ENCODE measurements around the gene NOL6. TPM values are rescaled to one million over a fixed set of nuclear protein-coding genes. Genes with fewer than 3 reads are reported as not detected.

Gene NOL6
- total RNA-seq, 1 experiment from 2014 or later, result 36.4 TPM

- no peak overlapping the region for H2AFZ ChIP-seq (ENCODE audit: low read depth, low read length, poor library complexity, severe bottlenecking)
- no TSS peak for BruUV-seq (replicated peaks)
- ATAC-seq, result no peak
Observed at GRCh38 chr9:33464045-33464636, 9.6 kb downstream of the NOL6 start.

More at GRCh38 chr9:33464045-33464636, 9.6 kb downstream of the NOL6 start:
- TF ChIP-seq CTCF (IDR thresholded peaks at IDR 0.05 in 2 of 3, conservative IDR thresholded peaks at IDR 0.05 in 1 of 3; ENCODE audit: borderline replicate concordance in 1 of 3, insufficient read depth in 1 of 3, low read depth in 2 of 3, low read length in 2 of 3), result no peak
- TF ChIP-seq SRF (IDR thresholded peaks at IDR 0.05; ENCODE audit: low read depth), result no peak
- no peak for TF ChIP-seq ZNF274 (IDR thresholded peaks at IDR 0.05; ENCODE audit: low read depth, low read length)
- TF ChIP-seq FOSL1 (IDR thresholded peaks at IDR 0.05; ENCODE audit: low read depth), result no peak
- no peak for TF ChIP-seq ELF1 (IDR thresholded peaks at IDR 0.05; ENCODE audit: borderline replicate concordance, low read depth)
- no peak for TF ChIP-seq MAX (IDR thresholded peaks at IDR 0.05)
- DNase-seq (ENCODE audit: low read depth, low spot score), result no peak
- H3K9me2 ChIP-seq (ENCODE audit: insufficient read depth), result no peaks in the 10 kb centered on the region
- H3K9ac ChIP-seq (ENCODE audit: low read length), result no peak overlapping the region
- intact Hi-C loops (cut with micrococcal nuclease), result no loop called here
- no peaks in the 10 kb centered on the region for H4K20me1 ChIP-seq (ENCODE audit: insufficient read depth)
- peaks cover 36 to 75% of the 10 kb centered on the region in 2 experiments for H3K36me3 ChIP-seq (ENCODE audit: control insufficient read depth in 1 of 2, insufficient read depth in 2 of 2, low read length in 2 of 2)
- ChIA-PET RAD21 (ENCODE audit: low non-redundant PET in 1 of 2, low total read pairs in 2 of 2, uncharacterized antibody in 2 of 2, unreplicated experiment in 2 of 2) (no interaction called here), POLR2A (interaction anchor here (1.7 kb wide), 1 partner anchor 10 kb away, joined by 9 read pairs; the partner anchor contains the start of gene NOL6), CTCF (interaction anchor here (1.2 to 4.7 kb wide), 4 partner anchors 9 to 60 kb away, joined by 4 to 53 read pairs (median 10); partner anchors contain the start of gene NOL6)
- H3K4me2 ChIP-seq (ENCODE audit: low read length), result no peak overlapping the region
- H3K27me3 ChIP-seq (ENCODE audit: insufficient read depth, low read length), result no peaks in the 10 kb centered on the region
- no peak overlapping the region for H3K27ac ChIP-seq (ENCODE audit: low read depth, low read length)
- H3K4me3 ChIP-seq (replicated peaks in 1 of 2; ENCODE audit: low read depth in 1 of 2, low read length in 2 of 2), result no peak overlapping the region
- no peaks in the 10 kb centered on the region for H3K9me3 ChIP-seq (ENCODE audit: control insufficient read depth in 1 of 2, insufficient read depth in 1 of 2, low read depth in 1 of 2, low read length in 2 of 2)
- peaks cover 5 to 19% of the 10 kb centered on the region in 2 experiments for H3K4me1 ChIP-seq (ENCODE audit: control insufficient read depth in 1 of 2, insufficient read depth in 2 of 2, low read length in 2 of 2)
- H3K79me2 ChIP-seq (ENCODE audit: insufficient read depth, low read length), result no peaks in the 10 kb centered on the region; the same call in 1 of the 2 replicates

Data from HCT116 (cell line).